Tibial nerve (tissue), 4 donors: ENCODE results near the gene NR0B2.

Experiments
- EP300 ChIP-seq, 2 donors: sonication (generic); formaldehyde crosslinking; IDR thresholded peaks; one replicate each; pipeline ENCODE4 v1.6.1; 2017; ENCODE audit warnings: antibody characterized with exemption in 2 of 2, mild to moderate bottlenecking in 1 of 2
- POLR2A ChIP-seq, 2 donors: fragments of 450-650 bp; IDR thresholded peaks; one replicate each; pipeline ENCODE4 v1.6.1; 2017; ENCODE audit warnings: antibody characterized with exemption in 2 of 2, mild to moderate bottlenecking in 2 of 2, moderate library complexity in 2 of 2
- TF ChIP-seq, protein P1 (sequence below), 5 experiments: fragments of 200-600 bp in 3 of 5; fragments of 450-650 bp in 2 of 5; sonication (generic) in 3 of 5; IDR thresholded peaks; one replicate each; pipeline ENCODE4 v1.5.1; 2016 to 2019; ENCODE audit warnings: antibody characterized with exemption in 5 of 5, mild to moderate bottlenecking in 3 of 5, moderate library complexity in 2 of 5

- TF ChIP-seq, protein P1, sequence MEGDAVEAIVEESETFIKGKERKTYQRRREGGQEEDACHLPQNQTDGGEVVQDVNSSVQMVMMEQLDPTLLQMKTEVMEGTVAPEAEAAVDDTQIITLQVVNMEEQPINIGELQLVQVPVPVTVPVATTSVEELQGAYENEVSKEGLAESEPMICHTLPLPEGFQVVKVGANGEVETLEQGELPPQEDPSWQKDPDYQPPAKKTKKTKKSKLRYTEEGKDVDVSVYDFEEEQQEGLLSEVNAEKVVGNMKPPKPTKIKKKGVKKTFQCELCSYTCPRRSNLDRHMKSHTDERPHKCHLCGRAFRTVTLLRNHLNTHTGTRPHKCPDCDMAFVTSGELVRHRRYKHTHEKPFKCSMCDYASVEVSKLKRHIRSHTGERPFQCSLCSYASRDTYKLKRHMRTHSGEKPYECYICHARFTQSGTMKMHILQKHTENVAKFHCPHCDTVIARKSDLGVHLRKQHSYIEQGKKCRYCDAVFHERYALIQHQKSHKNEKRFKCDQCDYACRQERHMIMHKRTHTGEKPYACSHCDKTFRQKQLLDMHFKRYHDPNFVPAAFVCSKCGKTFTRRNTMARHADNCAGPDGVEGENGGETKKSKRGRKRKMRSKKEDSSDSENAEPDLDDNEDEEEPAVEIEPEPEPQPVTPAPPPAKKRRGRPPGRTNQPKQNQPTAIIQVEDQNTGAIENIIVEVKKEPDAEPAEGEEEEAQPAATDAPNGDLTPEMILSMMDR (IDR thresholded peaks at IDR 0.05): no peak
- TF ChIP-seq EP300 (IDR thresholded peaks at IDR 0.05): no peak
- TF ChIP-seq POLR2A (IDR thresholded peaks at IDR 0.05): no peak
These were observed 43.5 kb upstream of the NR0B2 start for GRCh38 chr1:26957306-26957705.
